Activated T-helper 2 cell treated with anti-CD3 and anti-CD28 coated beads, Interferon-gamma antibody, Interleukin-2, Interleukin-4, amounts not matched to agents 10 μg/mL and 5 μg/mL and 100 μg/mL, durations not matched to agents 14 hours and 24 hours and 36 hours (primary cell): ENCODE data around the gene LMO1. TPM values are rescaled to one million over a fixed set of nuclear protein-coding genes. Genes with fewer than 3 reads are reported as not detected.

Experiments
- DNase-seq: peaks from one replicate; pipeline ENCODE4 v3.0.0; 2021; ENCODE audit warnings: low spot score
- H3K27ac Mint-ChIP-seq: one replicate; pipeline ENCODE4 v1.8.0; 2021; ENCODE audit warnings: mixed read lengths
- H3K27me3 Mint-ChIP-seq: one replicate; pipeline ENCODE4 v1.8.0; 2021; ENCODE audit warnings: low read depth, mixed read lengths
- H3K36me3 Mint-ChIP-seq: one replicate; pipeline ENCODE4 v1.8.0; 2021; ENCODE audit warnings: low read depth, mixed read lengths
- H3K4me1 Mint-ChIP-seq: one replicate; pipeline ENCODE4 v1.8.0; 2021; ENCODE audit warnings: low read depth, mixed read lengths
- H3K4me3 Mint-ChIP-seq: one replicate; pipeline ENCODE4 v1.8.0; 2021; ENCODE audit warnings: low read depth, mild to moderate bottlenecking, moderate library complexity, mixed read lengths
- H3K9me3 Mint-ChIP-seq: one replicate; pipeline ENCODE4 v1.8.0; 2021; ENCODE audit warnings: mixed read lengths
- intact Hi-C: fragments of 100-400 bp; cut with micrococcal nuclease; formaldehyde crosslinking; loops from one replicate; pipeline ENCODE4 v1.15.1; 2023
- total RNA-seq: library from RNA; stranded (reverse); gene quantifications from 2 replicates; pipeline ENCODE4 v1.2.3, GENCODE V29; 2022

LMO1 gene
- total RNA-seq, 1 donor from 2014 or later = not detected

DNA sequence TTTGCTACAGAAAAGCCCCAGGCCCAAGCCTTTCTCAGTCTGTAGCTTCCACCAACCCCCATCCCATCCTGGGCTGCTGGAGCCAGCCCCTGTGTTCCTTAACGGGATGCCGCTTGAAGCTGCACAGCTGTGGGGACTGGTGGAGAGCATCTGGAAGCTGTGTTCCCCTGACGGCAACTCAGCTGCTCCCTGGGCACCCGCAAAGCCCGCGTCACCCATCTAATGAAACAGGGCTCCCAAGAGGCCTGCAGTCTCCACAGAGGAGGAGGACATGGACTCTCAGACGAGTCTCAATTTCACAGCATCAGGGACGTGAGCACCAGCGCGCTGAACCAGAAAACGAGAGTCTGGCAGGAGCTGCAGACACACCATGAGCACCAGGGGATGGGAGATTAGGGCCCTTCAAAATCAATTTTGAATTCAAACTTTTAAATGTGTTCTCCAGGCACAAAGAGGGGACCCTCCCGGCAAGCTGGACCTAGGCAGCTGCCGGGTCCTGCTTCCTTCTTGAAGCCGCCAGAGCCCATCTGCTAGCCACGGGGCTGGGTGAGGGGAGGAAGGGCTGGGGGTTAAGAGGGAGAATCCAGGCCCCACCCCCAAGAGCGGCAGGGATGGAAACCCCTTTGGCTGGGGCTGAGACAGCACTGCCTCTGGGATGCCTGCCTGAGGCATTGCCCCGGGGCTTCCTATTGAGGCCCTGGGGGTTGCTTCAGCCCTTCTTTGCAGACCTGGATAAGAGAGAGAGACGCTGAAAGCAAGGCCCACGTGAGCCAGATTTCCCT lies 21.0 kb downstream of the LMO1 start:
- Mint-ChIP-seq H3K4me1 (no peaks in the 10 kb centered on the region), H3K9me3 (no peaks in the 10 kb centered on the region), H3K27ac (no peak overlapping the region), H3K36me3 (no peaks in the 10 kb centered on the region), H3K27me3 (no peaks in the 10 kb centered on the region), H3K4me3 (no peak overlapping the region)
- intact Hi-C loops = no loop called here
- no peak for DNase-seq

DNA sequence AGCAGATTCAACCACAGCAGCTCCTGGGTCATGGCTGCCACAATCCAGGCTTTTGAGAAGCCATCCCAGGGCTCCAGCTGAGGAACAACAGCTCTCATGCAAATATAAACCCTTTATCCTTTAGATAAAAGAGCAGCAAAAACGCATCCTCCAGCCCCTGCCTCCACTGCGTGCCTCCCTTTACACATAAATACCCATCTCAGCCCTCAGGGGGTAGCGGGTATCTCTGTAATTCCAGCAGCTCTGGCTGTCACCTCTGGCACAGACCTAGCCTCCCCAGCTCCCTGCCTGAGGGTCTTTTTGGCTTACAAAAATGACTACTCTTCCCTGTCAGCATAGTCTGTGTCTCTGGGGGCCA lies 21.6 kb downstream of the LMO1 start:
- H3K9me3 Mint-ChIP-seq = no peaks in the 10 kb centered on the region
- no peak overlapping the region for H3K27ac Mint-ChIP-seq
- no peak overlapping the region for H3K4me3 Mint-ChIP-seq
- H3K4me1 Mint-ChIP-seq = no peaks in the 10 kb centered on the region
- DNase-seq = no peak
- intact Hi-C loops = no loop called here
- H3K27me3 Mint-ChIP-seq = no peaks in the 10 kb centered on the region
- H3K36me3 Mint-ChIP-seq = no peaks in the 10 kb centered on the region

DNA sequence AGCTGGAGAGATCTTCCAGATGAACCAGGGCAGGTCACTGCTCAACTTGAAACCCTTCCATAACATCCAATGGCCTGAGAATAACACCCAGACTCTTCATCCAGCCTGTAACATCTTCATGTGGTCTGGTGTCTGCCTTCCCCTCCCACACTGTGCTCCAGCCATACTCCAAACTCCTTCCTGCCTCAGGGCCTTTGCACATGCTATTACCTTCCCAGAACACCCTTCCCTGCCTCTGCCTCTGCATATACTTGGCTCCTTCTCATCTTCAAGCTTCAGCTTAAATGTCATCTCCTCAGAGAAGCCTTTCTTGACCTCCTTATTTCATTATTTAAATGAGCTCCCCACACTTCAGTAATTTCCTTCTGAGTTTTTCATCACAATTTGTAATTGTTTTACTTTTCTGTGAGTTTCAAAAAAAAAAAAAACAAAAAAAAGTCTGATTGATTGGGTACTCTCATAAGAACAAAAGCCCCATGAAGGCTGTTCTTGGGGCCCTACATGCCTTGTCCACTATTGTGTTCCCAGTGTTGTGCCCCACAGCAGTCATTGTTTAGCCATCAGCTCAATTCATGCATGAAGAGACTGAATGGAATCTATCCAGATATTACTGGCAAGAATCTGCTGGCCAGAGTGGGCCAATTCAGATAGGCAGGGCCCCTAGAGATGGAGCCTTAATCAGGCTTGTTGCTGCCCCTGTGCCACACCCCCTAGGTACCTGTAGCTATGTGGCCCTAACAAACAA lies 22.1 kb downstream of the LMO1 start:
- no peak for DNase-seq
- Mint-ChIP-seq H3K27ac (no peak overlapping the region), H3K9me3 (no peaks in the 10 kb centered on the region), H3K36me3 (no peaks in the 10 kb centered on the region), H3K4me1 (no peaks in the 10 kb centered on the region), H3K27me3 (no peaks in the 10 kb centered on the region), H3K4me3 (no peak overlapping the region)
- intact Hi-C loops = no loop called here

- DNase-seq = no peak
- Mint-ChIP-seq H3K27ac (no peak overlapping the region), H3K4me3 (no peak overlapping the region), H3K36me3 (no peaks in the 10 kb centered on the region), H3K27me3 (no peaks in the 10 kb centered on the region), H3K9me3 (no peaks in the 10 kb centered on the region), H3K4me1 (peaks cover 2% of the 10 kb centered on the region)
- intact Hi-C loops = no loop called here
Measured at GRCh38 chr11:8239536-8240228, 24.0 kb downstream of the LMO1 start.

- intact Hi-C loops = no loop called here
- H3K9me3 Mint-ChIP-seq = no peaks in the 10 kb centered on the region
- H3K36me3 Mint-ChIP-seq = no peaks in the 10 kb centered on the region
- no peak overlapping the region for H3K27ac Mint-ChIP-seq
- no peak overlapping the region for H3K4me3 Mint-ChIP-seq
- H3K4me1 Mint-ChIP-seq = peaks cover 2% of the 10 kb centered on the region
- no peak for DNase-seq
- H3K27me3 Mint-ChIP-seq = no peaks in the 10 kb centered on the region
Measured at GRCh38 chr11:8239040-8239439, 24.6 kb downstream of the LMO1 start.

GRCh38 chr11:8237453-8237852 lies 26.2 kb downstream of the LMO1 start:
- Mint-ChIP-seq H3K9me3 (no peaks in the 10 kb centered on the region), H3K36me3 (no peaks in the 10 kb centered on the region), H3K4me3 (no peak overlapping the region), H3K27me3 (no peaks in the 10 kb centered on the region), H3K27ac (no peak overlapping the region), H3K4me1 (peaks cover 2% of the 10 kb centered on the region)
- DNase-seq = no peak
- intact Hi-C loops = no loop called here

- DNase-seq = no peak
- H3K9me3 Mint-ChIP-seq = no peaks in the 10 kb centered on the region
- peaks cover 2% of the 10 kb centered on the region for H3K4me1 Mint-ChIP-seq
- H3K27ac Mint-ChIP-seq = no peak overlapping the region
- no peaks in the 10 kb centered on the region for H3K27me3 Mint-ChIP-seq
- intact Hi-C loops = no loop called here
- H3K36me3 Mint-ChIP-seq = no peaks in the 10 kb centered on the region
- H3K4me3 Mint-ChIP-seq = no peak overlapping the region
Measured at GRCh38 chr11:8235925-8236324, 27.8 kb downstream of the LMO1 start.

GRCh38 chr11:8234910-8235309 lies 28.8 kb downstream of the LMO1 start:
- Mint-ChIP-seq H3K36me3 (no peaks in the 10 kb centered on the region), H3K4me1 (peaks cover 2% of the 10 kb centered on the region), H3K27ac (no peak overlapping the region), H3K27me3 (no peaks in the 10 kb centered on the region), H3K9me3 (no peaks in the 10 kb centered on the region), H3K4me3 (no peak overlapping the region)
- DNase-seq = no peak
- intact Hi-C loops = no loop called here

DNA sequence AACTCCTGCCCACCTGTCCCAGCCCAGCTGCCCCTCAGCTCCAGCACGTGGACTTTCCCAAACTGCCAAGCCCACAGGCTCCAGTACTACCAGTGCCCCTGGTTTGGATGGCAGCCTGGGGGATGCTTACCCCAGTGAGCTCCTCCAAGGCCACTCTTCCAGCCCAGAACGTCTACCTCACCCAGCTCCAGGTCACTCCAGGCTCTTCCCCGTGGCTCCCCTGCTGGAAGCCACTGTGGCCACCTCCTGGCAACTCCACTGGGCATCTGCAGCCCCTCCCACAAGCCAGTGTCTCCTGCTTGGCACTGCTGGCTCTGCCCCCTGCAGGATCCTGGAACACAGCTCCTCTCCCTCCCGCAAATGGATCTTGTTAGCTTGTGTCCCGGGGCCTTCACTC lies 29.3 kb downstream of the LMO1 start:
- Mint-ChIP-seq H3K27ac (no peak overlapping the region), H3K27me3 (no peaks in the 10 kb centered on the region), H3K9me3 (no peaks in the 10 kb centered on the region), H3K36me3 (no peaks in the 10 kb centered on the region), H3K4me3 (no peak overlapping the region), H3K4me1 (peaks cover 2% of the 10 kb centered on the region)
- intact Hi-C loops = no loop called here
- no peak for DNase-seq

DNA sequence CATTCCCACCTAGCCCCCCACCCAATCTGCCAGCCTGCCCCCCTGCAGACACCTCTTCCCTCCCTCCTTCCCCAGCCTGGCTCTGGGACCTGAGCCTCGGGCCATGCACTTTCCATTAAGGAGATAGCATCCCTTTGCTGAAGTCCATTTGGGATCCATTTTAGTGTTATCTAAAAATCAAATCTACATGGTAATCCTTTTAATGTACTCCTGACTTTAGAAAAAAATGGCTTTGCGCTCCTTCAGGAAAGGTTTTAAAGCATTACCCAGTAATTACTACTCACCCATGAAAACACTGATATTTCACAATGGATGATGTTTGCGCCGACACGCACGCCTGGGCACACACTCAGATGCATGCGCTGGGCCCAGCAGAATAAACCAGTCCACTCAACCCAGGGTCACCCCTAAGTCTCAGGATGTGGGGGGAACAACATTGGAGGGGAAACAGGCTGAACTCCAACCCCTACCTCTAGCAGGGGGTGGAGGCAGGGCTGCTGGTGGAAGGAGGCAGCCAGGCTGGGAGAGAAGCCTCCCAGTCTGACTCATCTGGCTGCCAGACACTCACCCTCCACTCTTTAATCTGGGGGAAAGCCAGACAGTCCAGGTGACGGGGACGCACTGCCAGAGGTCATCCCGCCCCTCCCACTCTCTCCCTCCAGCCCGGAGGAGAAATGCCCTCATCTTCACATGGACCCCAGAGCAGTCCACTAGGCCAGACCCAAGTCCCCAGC lies 29.8 kb downstream of the LMO1 start:
- Mint-ChIP-seq H3K27ac (no peak overlapping the region), H3K27me3 (no peaks in the 10 kb centered on the region), H3K4me3 (no peak overlapping the region), H3K4me1 (peaks cover 2% of the 10 kb centered on the region), H3K9me3 (no peaks in the 10 kb centered on the region), H3K36me3 (no peaks in the 10 kb centered on the region)
- DNase-seq = no peak
- intact Hi-C loops = no loop called here

DNA sequence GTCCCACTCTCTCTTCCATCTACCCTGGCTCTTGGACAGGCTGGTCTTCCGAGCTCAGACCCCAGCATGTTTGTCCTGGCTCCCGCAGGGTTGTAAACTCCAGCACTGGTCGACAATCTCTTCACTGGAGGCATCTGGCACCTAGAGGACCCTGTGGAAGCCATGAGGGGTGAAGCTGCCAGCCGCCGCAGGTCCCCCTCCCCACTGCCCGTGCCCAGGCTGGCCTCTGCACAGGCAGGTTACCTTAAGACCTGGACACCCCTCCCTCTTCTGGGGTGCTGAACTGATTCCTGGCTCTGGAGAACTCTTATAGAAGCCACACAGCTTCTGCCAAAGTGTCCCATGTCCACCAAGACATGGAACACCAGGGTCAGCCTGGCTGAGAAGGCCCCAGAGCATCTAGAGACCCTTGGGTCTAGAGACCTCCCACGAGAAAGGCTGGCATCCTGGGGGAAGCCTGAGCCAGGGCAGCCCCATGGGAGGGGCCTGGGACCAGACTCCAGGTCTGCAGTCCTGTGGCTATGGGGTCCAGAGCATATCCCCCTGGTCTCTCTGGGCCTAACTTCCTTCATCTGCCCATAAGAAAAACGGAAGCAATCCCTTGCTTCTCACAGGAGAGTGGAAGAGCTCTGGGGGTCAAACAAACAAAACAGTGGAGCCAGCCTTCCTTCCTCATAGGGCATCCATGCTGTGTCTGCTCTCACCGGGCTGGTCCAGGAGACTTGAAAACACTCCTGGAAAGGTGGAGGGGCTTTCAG lies 30.6 kb downstream of the LMO1 start:
- no peak overlapping the region for H3K4me3 Mint-ChIP-seq
- H3K4me1 Mint-ChIP-seq = peaks cover 2% of the 10 kb centered on the region

DNA sequence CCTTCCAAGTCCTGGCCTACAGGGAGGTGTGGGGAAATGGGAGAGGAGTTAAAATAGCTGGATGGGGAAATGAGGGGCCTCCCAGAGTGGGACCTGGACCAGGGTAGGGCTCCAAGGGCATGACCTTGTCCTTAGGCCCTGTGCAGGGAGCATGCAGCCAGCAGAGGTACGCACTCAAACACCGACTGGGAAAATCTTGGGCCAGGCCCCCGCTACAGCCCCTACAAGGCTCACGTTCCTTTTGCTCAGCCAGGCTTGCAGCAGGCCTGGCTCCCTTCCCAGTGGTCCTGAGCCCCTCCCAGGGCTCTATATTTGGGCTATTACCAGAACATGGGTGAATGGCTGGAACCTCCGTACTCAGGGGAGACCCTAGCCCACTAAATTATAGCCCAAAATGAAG lies 31.3 kb downstream of the LMO1 start:
- no peak overlapping the region for H3K4me3 Mint-ChIP-seq
- H3K4me1 Mint-ChIP-seq = peaks cover 2% of the 10 kb centered on the region
- H3K27me3 Mint-ChIP-seq = no peaks in the 10 kb centered on the region
- intact Hi-C loops = no loop called here
- no peaks in the 10 kb centered on the region for H3K36me3 Mint-ChIP-seq
- DNase-seq = no peak
- no peak overlapping the region for H3K27ac Mint-ChIP-seq
- no peaks in the 10 kb centered on the region for H3K9me3 Mint-ChIP-seq

More for the DNA sequence above, 30.6 kb downstream of the LMO1 start:
- no peaks in the 10 kb centered on the region for H3K9me3 Mint-ChIP-seq
- DNase-seq = no peak
- intact Hi-C loops = no loop called here
- no peak overlapping the region for H3K27ac Mint-ChIP-seq
- H3K36me3 Mint-ChIP-seq = no peaks in the 10 kb centered on the region
- no peaks in the 10 kb centered on the region for H3K27me3 Mint-ChIP-seq
